Measurements from ENCODE around the gene ARL2BP. TPM values are rescaled to one million over a fixed set of nuclear protein-coding genes. Genes with fewer than 3 reads are reported as not detected.
"Not testable (repeated sequence)": the region's sequence is repeated elsewhere in the genome, so short reads cannot be mapped to it uniquely, and the experiment has no call there.

Gene ARL2BP
- total RNA-seq, 1 donor = 85.8 TPM

- H3K79me2 ChIP-seq (ENCODE audit: insufficient read depth, low read length) = no peaks in the 10 kb centered on the region
- no peak overlapping the region for H3K27ac ChIP-seq (ENCODE audit: low read depth, low read length)
- no peaks in the 10 kb centered on the region for H3K9me3 ChIP-seq (ENCODE audit: low read depth, low read length)
- H3K4me3 ChIP-seq (ENCODE audit: insufficient read depth, low read length) = no peak overlapping the region
- no peaks in the 10 kb centered on the region for H4K20me1 ChIP-seq (ENCODE audit: insufficient read depth, low read length)
- no peaks in the 10 kb centered on the region for H3K4me1 ChIP-seq (ENCODE audit: insufficient read depth, low read length)
- H3K4me2 ChIP-seq (ENCODE audit: insufficient read depth, low read length) = no peak overlapping the region
- no peaks in the 10 kb centered on the region for H3K27me3 ChIP-seq (ENCODE audit: insufficient read depth, low read length)
- DNase-seq (ENCODE audit: insufficient read length, low spot score, missing footprints) = peak; percentile 65
- H3K36me3 ChIP-seq (ENCODE audit: insufficient read depth, low read length) = no peaks in the 10 kb centered on the region
- TF ChIP-seq, protein P1, sequence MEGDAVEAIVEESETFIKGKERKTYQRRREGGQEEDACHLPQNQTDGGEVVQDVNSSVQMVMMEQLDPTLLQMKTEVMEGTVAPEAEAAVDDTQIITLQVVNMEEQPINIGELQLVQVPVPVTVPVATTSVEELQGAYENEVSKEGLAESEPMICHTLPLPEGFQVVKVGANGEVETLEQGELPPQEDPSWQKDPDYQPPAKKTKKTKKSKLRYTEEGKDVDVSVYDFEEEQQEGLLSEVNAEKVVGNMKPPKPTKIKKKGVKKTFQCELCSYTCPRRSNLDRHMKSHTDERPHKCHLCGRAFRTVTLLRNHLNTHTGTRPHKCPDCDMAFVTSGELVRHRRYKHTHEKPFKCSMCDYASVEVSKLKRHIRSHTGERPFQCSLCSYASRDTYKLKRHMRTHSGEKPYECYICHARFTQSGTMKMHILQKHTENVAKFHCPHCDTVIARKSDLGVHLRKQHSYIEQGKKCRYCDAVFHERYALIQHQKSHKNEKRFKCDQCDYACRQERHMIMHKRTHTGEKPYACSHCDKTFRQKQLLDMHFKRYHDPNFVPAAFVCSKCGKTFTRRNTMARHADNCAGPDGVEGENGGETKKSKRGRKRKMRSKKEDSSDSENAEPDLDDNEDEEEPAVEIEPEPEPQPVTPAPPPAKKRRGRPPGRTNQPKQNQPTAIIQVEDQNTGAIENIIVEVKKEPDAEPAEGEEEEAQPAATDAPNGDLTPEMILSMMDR (IDR thresholded peaks at IDR 0.05; ENCODE audit: extremely low read depth, low read depth, low read length) = no peak
- H2AFZ ChIP-seq (ENCODE audit: low read length) = no peak overlapping the region
Observed at GRCh38 chr16:57271867-57272495, 26.9 kb downstream of the ARL2BP start.

DNA sequence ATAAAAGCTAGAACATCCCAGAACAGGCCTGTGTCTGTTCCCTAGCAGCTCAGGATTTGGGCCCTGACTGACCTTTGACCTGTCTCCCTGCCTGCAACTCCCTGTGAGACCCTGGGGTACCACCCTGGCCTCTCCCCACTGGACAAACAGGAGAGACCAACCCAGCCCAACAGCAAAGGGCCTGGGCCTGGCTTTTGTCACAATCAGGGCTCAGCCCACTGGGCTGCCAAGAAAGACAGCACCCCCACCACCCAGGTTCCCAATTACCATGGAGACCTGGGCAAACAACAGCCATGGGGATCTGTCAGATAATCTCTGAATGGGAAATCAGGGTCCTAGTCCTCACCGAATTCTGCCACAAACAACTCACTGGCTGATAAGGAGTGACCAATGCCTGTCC is 28.3 kb downstream of the ARL2BP start:
- no peaks in the 10 kb centered on the region for H3K4me1 ChIP-seq (ENCODE audit: insufficient read depth, low read length)
- no peaks in the 10 kb centered on the region for H4K20me1 ChIP-seq (ENCODE audit: insufficient read depth, low read length)
- DNase-seq (ENCODE audit: insufficient read length, low spot score, missing footprints) = no peak
- H3K4me2 ChIP-seq (ENCODE audit: insufficient read depth, low read length) = no peak overlapping the region
- H3K4me3 ChIP-seq (ENCODE audit: insufficient read depth, low read length) = no peak overlapping the region
- H3K79me2 ChIP-seq (ENCODE audit: insufficient read depth, low read length) = no peaks in the 10 kb centered on the region
- no peaks in the 10 kb centered on the region for H3K36me3 ChIP-seq (ENCODE audit: insufficient read depth, low read length)
- no peaks in the 10 kb centered on the region for H3K9me3 ChIP-seq (ENCODE audit: low read depth, low read length)
- TF ChIP-seq, protein P1 (IDR thresholded peaks at IDR 0.05; ENCODE audit: extremely low read depth, low read depth, low read length) = no peak
- no peak overlapping the region for H2AFZ ChIP-seq (ENCODE audit: low read length)
- no peak overlapping the region for H3K27ac ChIP-seq (ENCODE audit: low read depth, low read length)
- H3K27me3 ChIP-seq (ENCODE audit: insufficient read depth, low read length) = no peaks in the 10 kb centered on the region

- Histone ChIP-seq H2AFZ (ENCODE audit: low read length) (no peak overlapping the region), H3K27me3 (ENCODE audit: insufficient read depth, low read length) (no peaks in the 10 kb centered on the region), H3K4me1 (ENCODE audit: insufficient read depth, low read length) (no peaks in the 10 kb centered on the region), H3K27ac (ENCODE audit: low read depth, low read length) (no peak overlapping the region), H3K79me2 (ENCODE audit: insufficient read depth, low read length) (no peaks in the 10 kb centered on the region), H3K9me3 (ENCODE audit: low read depth, low read length) (no peaks in the 10 kb centered on the region), H3K4me2 (ENCODE audit: insufficient read depth, low read length) (no peak overlapping the region), H3K36me3 (ENCODE audit: insufficient read depth, low read length) (no peaks in the 10 kb centered on the region), H3K4me3 (ENCODE audit: insufficient read depth, low read length) (no peak overlapping the region), H4K20me1 (ENCODE audit: insufficient read depth, low read length) (no peaks in the 10 kb centered on the region)
- TF ChIP-seq, protein P1 (IDR thresholded peaks at IDR 0.05; ENCODE audit: extremely low read depth, low read depth, low read length) = no peak
- no peak for DNase-seq (ENCODE audit: insufficient read length, low spot score, missing footprints)
Observed at GRCh38 chr16:57273826-57274225, 28.8 kb downstream of the ARL2BP start.

- not testable (repeated sequence) for H3K4me3 ChIP-seq (ENCODE audit: insufficient read depth, low read length); H2AFZ ChIP-seq (ENCODE audit: low read length); DNase-seq (ENCODE audit: insufficient read length, low spot score, missing footprints); H3K4me2 ChIP-seq (ENCODE audit: insufficient read depth, low read length); H3K27me3 ChIP-seq (ENCODE audit: insufficient read depth, low read length); H3K36me3 ChIP-seq (ENCODE audit: insufficient read depth, low read length); H3K27ac ChIP-seq (ENCODE audit: low read depth, low read length); H3K4me1 ChIP-seq (ENCODE audit: insufficient read depth, low read length); H4K20me1 ChIP-seq (ENCODE audit: insufficient read depth, low read length); H3K79me2 ChIP-seq (ENCODE audit: insufficient read depth, low read length); H3K9me3 ChIP-seq (ENCODE audit: low read depth, low read length)
Observed at GRCh38 chr16:57275946-57276345, 30.9 kb downstream of the ARL2BP start.
